Fibroblast of skin of right biceps (primary cell): ENCODE data around the gene C2CD2.
A peak's percentile ranks its signal among the peaks of the same experiment; 100 is the strongest.
"Not testable (repeated sequence)": the region's sequence is repeated elsewhere in the genome, so short reads cannot be mapped to it uniquely, and the experiment has no call there.

Source experiments
- DNase-seq: peaks from one replicate; pipeline ENCODE4 v3.0.0-alpha.2; 2013

The C2CD2 gene

DNA sequence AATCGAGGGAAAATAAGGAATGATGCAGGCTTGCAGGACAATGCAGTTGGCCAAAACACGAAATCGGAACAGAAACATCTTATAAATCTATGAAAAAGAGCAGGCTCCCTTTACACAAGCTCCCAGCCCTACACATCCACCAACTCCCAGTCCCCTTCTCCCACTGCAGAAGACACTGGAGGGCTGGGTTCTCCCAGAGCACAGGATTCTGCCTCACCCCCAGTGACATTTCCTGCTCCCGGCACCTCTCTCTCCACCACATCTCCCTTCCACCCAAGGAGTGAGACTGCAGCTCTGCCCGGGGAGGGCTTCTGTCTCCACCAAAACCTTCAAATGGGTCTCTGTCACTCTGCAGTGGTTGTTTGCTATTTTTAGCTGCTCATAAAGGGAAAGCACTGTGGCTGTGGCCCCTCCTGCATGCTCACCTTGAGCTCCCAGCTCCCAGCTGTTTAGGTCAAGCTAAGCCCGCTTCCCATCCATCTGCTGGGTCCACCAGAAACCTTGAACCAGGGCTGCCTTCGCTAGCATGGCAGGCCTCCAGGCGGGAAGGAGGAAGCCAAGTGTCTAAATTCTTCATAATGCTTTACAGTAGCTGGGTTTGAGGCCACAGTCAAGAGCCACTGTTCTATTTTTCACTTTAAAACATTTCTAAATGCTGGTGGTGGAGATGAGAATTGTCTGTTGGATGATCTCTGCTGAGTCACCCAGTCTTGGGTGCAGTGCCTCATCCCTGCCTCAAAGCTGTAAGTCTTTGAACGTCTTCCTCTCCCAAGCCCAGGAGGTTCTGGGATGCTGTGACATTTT, 3.3 kb upstream of the C2CD2 start:
- peak; percentile 81 for DNase-seq

- no peak for DNase-seq
Measured at GRCh38 chr21:41955516-41955915, 1.7 kb upstream of the C2CD2 start.

- no peak for DNase-seq
Measured at GRCh38 chr21:41954654-41955499, 1.1 kb upstream of the C2CD2 start.

- no peak for DNase-seq
Measured at GRCh38 chr21:41953249-41953830, 478 bp downstream of the C2CD2 start.

- no peak for DNase-seq
Measured at GRCh38 chr21:41952568-41953248, 1.1 kb downstream of the C2CD2 start.

DNA sequence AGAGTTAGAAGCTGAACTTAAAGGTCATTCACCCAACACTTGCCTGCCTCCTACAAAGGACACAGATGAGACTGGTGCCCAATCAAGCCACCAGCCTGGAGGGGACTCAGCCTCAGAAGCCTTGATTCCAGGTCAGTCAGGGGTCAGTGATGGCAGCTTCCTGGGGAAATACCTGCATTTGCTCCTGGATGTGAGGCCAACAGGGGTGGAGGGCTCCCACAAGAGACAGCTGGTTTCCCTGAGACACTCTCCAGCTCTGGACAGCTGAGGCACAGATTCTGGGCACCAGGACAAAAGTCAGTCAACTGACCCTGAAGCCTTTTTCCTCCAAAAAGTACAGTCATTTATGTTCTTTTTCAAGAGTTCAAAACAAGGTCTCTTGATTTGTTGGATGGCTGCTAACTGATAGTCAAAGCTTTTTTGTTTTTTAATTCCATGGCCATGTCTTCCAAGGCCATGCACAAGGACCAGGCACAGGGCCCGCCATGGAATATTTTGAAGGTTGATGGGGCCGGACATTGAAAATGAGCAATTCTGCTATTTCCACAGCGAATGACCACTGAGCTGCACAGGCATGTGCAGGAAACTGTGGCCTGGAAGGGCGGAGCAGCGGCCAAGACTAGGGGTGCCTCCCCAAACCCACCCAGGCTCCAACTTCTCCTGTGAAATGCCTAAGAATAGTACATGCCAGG, 1.8 kb downstream of the C2CD2 start:
- no peak for DNase-seq

DNA sequence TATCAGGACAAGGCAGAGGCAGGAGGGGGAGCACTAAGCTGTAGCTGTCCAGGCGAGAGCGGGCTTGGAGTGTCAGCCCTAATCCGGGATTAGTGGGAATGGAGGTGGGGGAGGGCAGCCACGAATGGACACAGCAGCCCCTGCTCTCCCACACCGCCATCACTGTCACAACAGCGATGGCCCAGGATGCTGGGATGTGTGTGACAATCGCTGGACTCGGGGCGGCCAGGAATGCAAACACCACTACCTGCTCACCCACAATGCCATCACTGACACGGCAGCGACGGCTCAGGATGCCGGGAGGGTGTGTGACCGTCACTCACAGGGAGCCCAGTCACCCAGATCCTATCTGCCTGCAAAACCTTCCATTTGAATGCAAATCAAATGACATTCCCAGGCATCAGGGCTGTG, 2.9 kb downstream of the C2CD2 start:
- no peak for DNase-seq

- not testable (repeated sequence) for DNase-seq
Measured at GRCh38 chr21:41949631-41950030, 4.2 kb downstream of the C2CD2 start.

- no peak for DNase-seq
Measured at GRCh38 chr21:41948901-41949300, 4.9 kb downstream of the C2CD2 start.

DNA sequence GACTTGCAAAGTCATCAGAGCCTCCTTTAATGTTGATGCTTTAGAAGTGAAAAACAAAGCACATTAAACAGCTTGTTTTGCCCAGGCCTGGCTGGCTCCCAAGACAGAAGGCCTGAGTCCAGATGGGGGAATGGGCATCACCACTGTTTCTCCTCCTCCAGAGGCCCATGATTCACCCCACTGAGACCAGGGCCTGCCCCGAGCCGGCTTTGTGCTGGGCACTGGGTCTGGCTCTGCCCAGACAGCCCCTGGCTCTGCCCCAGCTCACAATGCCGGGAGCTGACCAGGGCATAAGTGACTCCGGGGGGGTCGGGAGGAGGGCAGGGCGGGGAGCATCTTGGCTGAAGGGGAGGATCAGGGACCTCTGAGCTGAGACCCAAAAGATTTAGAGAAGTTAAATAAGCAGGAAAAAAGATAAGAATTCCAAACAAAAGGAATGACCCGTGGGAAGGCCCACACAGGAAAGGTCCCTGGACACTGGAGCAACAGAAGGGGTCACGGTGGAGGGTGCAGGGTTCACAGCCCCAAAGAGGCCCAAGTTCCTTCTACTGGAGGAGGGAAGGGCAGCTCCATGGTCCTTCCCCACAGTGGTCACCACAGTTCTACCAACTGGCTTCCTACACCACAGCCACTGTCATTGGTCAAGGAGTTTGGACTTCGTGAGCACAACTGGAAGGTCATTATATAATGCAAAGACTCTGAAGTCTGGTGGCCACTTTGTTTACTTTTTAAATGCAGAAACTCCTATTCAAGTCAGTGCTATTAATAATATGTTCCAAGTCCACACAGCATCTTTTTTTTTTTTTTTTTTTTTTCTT, 5.5 kb downstream of the C2CD2 start:
- no peak for DNase-seq

DNA sequence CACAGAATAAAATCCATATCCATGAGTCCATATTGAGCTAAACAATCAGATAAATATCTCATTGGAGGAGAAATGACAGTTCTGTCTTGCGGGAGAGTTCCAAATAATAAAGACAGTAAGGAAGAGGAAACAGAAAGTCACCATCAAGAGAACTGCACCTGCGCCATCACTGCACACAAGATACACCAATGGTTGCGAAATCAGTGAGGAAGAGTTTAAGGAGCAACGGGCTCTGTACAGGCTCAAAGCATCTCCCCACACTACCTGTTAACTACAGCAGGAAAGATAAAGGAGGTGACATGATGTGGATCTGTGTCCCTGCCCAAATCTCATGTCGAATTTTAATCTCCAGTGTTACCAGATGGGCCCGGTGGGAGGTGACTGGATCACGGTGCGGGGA, 7.8 kb downstream of the C2CD2 start:
- DNase-seq, result no peak

DNA sequence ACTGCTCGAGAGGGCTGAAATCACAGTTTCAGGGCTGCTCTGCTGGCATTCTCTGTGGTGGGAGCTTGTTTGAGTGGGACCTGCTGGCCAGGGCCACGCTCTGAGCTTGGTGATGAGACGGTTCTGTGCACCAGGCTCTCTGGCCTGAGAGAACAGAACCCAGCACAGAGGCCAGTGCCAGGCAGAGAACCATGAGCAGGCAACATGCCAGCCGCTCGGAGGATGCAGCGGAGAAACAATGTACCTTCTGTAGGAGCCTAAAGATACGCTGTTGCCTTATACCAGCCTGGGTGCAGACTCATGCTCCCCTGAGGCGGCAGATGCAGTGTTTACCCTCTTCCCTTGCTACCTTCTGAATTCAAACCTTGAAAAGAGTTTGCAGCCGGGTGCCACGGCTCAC, 10.0 kb downstream of the C2CD2 start:
- no peak for DNase-seq

DNA sequence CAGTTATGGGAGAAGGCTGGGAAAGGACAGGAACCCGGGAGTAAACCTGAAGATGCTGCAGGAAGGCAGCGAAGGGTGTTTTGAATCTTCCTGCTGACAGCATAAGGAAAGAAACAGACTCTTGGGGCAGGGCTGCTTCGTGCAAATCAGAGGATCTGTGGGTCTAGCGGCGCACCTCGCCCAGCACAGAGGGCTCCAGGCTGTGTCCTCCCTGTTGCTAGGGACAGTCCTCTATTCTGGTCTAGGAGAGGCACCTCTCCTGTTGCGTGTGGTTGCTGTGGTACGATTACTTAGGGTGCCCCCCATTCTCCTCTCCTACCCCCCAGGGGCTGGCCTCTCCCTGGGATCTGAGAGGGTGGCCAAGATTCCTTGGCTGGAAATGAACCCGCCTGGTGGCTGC, 11.4 kb downstream of the C2CD2 start:
- no peak for DNase-seq

DNA sequence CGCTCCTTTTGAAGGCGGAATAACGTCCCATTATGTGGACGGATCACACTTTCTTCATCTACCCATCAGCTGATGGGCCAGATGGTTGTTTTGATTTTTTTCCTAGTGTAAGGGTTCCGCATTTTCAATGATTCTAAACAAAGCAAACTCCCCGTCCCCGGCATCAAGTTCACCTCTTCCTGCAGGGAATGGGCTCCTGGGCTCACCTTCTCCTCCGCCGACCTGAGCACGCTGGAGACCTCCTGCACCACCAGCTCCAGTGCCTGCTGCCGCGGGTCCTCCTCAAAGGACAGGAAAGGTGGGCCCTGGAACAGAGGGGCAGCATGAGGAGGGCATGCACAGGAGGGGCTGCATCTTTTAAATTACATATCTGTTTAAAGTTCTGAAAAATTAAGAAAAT, 11.9 kb downstream of the C2CD2 start:
- DNase-seq, result no peak

GRCh38 chr21:41940431-41940830, 13.4 kb downstream of the C2CD2 start:
- DNase-seq, result no peak

- no peak for DNase-seq
Measured at GRCh38 chr21:41939391-41939790, 14.4 kb downstream of the C2CD2 start.

DNA sequence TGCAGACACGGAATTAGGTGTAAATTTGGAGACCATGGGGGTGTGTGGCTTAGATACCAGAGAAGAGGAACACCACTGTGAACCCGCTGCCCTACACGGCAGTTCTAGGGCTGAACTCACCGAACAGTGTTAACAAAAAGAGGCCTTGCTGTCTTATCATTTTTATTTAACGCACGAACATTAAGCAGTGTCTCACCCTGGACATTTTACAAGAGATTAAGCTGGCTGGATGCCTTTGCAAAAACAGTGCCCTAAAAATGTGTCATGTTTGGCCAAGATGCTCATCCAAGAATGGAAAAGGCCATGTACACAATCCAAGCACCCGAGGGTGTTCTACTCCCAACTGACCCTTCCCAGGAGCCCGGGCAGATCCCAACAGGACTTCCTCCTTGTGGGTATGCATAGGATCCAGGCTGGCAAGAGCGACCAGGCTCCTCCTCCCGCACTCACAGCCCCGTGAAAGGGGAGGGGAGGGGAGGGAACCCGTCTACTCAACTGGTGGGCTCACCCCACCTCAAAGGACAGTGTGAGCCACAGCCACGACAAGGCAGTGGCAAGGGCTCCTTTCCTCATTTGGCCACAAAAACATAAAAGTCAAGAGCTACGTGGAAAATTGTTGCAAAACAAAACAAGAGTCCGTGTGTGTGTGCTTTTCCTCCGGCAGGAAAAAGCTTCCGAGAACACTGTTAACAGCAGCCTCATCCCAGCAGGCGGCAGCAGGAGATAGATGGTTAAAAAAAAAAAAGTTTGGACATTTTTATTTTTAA, 20.3 kb downstream of the C2CD2 start:
- peak; percentile 40 for DNase-seq

DNA sequence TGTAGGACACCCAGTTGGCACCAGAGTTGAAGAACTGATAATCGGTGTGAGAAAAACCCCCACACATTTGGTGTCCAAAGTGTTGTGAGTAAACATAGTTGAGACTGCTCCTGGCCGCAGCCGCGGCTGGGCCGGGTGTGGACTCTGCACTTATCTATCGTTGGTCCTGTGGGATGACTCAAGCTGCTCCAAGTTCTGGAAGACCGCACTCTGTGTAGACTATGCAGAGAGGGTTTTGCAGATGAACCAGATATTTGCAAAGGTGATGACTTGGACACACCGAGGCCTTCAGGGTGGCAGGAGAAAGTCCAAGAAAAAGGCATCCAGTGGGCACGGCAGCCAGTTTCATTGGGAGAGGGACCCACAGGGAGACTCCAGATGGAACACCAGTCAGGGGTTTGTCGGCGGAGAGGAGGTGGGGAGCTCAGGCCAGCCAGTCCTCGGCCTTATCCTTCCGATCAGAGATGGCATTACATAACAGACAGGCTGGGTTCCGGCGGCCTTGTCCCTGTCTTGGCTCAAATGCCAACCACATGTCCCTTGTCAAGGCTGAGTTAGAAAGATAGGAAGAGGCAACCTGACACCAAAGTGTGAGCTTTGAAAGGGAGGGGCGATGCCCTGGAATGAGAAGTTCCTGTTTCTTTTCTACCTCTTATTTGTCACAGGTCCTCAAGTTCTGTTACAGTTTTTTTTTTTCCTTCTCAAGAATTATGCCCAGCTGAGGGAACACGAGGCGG, 21.1 kb downstream of the C2CD2 start:
- no peak for DNase-seq

DNA sequence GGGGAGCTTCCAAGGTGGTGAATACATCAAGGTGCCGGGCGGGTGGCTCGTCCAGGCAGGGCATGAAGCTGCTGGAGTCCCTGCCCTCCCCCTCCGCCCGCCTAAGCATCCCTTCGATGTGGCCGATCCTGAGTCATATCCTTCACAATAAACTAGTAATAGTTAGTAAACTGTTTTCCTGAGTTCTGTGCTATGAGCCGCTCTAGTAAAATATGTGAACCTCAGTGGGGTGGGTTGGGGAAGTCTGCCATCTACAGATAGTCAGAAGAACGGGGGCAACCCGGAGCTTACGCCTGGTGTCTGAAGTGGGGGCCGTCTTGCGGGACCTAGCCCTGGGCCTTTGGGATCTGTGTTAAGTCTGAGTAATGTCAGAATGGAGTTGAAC, 21.6 kb downstream of the C2CD2 start:
- peak; percentile 82 for DNase-seq

GRCh38 chr21:41931041-41931451, 22.8 kb downstream of the C2CD2 start:
- no peak for DNase-seq
